ENCODE results near the gene TCTN1.
A peak's percentile ranks its signal among the peaks of the same experiment; 100 is the strongest.
"Not testable (repeated sequence)": the region's sequence is repeated elsewhere in the genome, so short reads cannot be mapped to it uniquely, and the experiment has no call there.

TCTN1 gene

GRCh38 chr12:110600254-110600653 lies 13.7 kb upstream of the TCTN1 start:
- peak; percentile 38 for TF ChIP-seq CTCF (conservative IDR thresholded peaks at IDR 0.05; ENCODE audit: control insufficient read depth, insufficient read depth, low read depth, low read length)
- peak; percentile 79 for DNase-seq (ENCODE audit: low read depth)
- H3K4me3 ChIP-seq (ENCODE audit: control insufficient read depth, low read depth, low read length), result no peak overlapping the region

GRCh38 chr12:110602085-110602814 lies 11.7 kb upstream of the TCTN1 start:
- peak; percentile 74 for TF ChIP-seq CTCF (conservative IDR thresholded peaks at IDR 0.05; ENCODE audit: control insufficient read depth, insufficient read depth, low read depth, low read length)
- peak; percentile 67 for DNase-seq (ENCODE audit: low read depth)
- H3K4me3 ChIP-seq (ENCODE audit: control insufficient read depth, low read depth, low read length), result not testable (repeated sequence)

GRCh38 chr12:110606253-110606611 lies 7.7 kb upstream of the TCTN1 start:
- TF ChIP-seq CTCF (conservative IDR thresholded peaks at IDR 0.05; ENCODE audit: control insufficient read depth, insufficient read depth, low read depth, low read length), result no peak
- H3K4me3 ChIP-seq (ENCODE audit: control insufficient read depth, low read depth, low read length), result no peak overlapping the region
- DNase-seq (ENCODE audit: low read depth), result no peak

- peak overlapping the region; percentile 75 for H3K4me3 ChIP-seq (ENCODE audit: control insufficient read depth, low read depth, low read length)
- TF ChIP-seq CTCF (conservative IDR thresholded peaks at IDR 0.05; ENCODE audit: control insufficient read depth, insufficient read depth, low read depth, low read length), result no peak
- peak; percentile 42 for DNase-seq (ENCODE audit: low read depth)
Observed at GRCh38 chr12:110613071-110613770, 708 bp upstream of the TCTN1 start.

- no peak for DNase-seq (ENCODE audit: low read depth)
- H3K4me3 ChIP-seq (ENCODE audit: control insufficient read depth, low read depth, low read length), result no peak overlapping the region
- no peak for TF ChIP-seq CTCF (conservative IDR thresholded peaks at IDR 0.05; ENCODE audit: control insufficient read depth, insufficient read depth, low read depth, low read length)
Observed at GRCh38 chr12:110615171-110615570, 1.2 kb downstream of the TCTN1 start.

GRCh38 chr12:110616471-110617115 lies 2.7 kb downstream of the TCTN1 start:
- TF ChIP-seq CTCF (conservative IDR thresholded peaks at IDR 0.05; ENCODE audit: control insufficient read depth, insufficient read depth, low read depth, low read length), result no peak
- no peak for DNase-seq (ENCODE audit: low read depth)
- H3K4me3 ChIP-seq (ENCODE audit: control insufficient read depth, low read depth, low read length), result no peak overlapping the region
